ENCODE measurements around the gene LMAN2L.
A peak's percentile ranks its signal among the peaks of the same experiment; 100 is the strongest.

Gene LMAN2L

DNA sequence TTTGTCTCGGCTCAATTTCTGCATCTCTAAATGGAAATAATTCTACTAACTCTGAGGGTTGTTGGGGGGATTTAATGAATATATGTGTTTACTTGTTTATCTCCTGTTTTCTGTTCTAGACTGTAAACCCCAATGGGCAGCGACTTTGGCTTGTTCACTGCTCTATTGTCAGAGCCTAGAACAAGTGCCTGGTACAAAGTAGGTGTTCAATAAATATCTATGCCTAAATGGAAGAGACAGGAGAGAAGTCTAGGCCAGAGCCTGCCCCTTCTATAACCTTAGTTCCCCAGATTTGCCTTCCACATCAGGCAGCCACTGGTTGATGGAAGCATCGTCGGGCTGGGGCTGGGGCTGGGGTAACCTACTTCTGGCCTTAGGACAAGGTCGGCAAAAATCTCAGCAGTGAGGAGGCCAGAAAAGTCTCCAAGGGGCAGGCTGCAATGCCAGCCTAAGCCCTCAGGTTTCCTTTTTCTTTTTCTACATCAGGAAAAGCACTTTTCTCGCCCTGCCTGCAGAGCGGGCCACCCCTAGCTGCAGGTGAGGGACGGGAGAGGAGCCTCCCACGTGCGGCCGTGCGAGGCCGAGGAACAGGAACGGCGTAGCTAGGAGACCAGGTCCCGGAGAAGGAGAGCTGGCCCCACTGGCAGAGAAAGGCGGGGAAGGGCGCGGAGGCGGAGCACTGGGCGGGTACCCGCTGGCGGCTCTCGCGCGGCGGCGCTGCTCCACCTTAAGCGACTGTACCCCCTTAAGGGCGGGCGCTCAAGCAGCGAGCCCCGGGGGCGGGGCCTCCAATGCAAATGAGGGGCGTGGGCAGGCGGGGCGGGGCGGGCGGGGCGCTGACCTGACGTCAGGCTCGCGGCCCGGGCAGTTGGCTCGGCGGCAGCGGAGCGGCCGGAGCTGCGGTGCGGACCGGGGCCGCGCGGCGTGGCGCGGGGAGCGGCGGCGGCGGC is 20.4 kb upstream of the LMAN2L start, which contains the start of gene CNNM4:
CNNM4 (plus strand) TSS at position 867 of the 950 bp plus-strand sequence. CDS start 98 bp downstream, outside the sequence.
- DNase-seq = peak; percentile 84 to 89

DNA sequence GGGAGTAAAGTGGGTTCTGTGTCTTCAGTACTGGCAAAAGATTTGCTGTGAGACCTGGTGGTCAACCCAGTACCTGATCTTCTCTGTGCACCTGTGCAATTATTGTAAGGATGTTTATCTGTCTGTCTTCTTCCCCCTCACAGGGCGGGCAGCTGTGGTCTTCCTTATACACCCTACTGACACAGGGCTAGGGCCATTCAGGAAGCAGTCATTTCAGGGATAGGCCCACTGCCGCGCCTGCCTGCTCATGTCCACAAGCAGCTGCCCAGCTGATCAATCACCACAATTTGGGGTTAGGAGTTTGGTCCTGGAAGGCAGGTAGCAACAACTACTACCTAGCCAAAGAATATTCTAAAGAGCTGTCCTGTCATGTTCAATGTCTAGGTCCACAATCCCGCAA is 19.7 kb upstream of the LMAN2L start:
- no peak for DNase-seq

DNA sequence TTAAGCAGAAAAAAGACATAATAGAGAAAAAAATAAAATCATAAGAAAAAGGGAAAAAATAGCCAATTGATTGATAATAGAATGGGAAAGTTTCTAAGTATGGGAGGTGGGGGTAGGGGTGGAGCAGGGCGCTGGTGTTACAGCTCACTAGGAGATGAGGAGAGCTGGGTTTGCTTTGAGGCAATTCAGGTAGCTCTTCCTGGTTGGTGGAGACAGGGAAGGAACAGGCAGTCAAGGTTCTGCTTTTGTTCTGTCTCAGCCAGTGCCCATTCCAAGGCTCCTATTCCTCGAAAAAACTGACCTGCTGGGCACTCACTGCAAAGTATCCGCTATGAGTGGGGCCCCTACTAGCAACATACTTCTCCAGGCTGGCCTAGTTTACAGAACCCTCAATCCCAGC is 19.1 kb upstream of the LMAN2L start:
- DNase-seq = no peak

DNA sequence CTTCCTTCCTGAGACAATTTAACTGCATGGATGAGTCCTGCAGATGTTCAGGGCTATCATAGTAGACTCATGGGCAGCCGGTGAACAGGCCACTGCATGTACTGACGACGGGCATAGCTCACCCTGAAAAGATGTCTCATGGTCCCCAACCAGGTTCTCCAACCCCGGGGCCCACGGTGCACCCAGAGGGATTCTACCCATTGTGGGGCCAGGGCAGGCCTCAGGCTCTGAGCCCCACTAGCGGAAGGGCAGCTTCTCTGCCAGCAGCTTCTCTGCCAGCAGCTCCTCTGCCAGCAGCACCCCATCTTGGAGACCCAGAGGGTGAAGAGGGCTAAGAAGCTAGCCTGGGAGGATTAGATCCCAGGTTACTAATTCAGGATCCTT is 17.6 kb upstream of the LMAN2L start:
- no peak for DNase-seq

DNA sequence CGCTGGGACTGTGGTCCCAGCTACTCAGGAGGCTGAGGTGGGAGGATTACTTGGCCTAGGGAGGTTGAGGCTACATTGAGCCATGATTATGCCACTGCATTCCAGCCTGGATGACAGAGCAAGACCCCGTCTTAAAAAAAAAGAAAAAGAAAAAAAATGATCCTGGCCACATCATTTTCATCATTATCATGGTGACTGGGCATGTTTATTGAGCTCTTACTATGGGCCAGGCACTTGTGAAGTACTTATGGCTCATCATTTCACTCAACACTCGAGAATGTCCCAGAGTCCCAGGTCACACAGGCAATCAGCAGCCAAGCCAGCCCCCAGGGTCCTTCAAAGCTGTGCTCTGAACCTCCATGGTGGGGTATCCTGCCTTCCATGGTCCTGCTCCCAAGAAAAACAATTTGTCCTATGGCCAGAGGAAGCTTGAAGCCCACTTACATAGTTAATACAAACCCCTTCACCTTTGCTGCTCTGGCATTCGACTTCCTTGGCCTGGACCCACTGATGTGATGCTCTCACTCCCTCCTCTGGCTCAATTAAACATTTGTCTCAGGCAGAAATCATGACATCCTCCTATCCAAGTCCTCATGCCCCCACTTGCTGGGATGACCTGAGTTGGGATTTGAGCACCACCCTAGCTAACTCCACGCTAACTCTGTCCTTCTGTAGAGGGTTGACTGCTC is 17.1 kb upstream of the LMAN2L start:
- no peak for DNase-seq

DNA sequence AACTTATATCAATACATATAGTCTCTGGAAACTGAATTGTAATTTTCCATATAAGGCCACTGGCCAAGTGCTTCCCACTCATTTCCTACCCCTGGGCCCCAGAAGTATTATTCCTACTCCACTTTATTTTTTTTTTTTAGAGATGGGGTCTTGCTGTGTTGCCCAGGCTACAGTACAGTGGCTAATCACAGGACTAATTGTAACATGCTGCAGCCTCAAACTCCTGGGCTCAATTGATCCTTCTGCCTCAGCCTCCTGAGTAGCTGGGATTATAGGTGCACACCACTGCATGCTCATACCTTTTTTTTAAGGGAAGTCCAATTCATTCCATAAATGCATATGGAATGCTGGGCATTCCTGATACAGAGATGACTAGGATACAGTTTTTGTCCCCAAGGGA is 14.5 kb upstream of the LMAN2L start:
- DNase-seq = no peak

DNA sequence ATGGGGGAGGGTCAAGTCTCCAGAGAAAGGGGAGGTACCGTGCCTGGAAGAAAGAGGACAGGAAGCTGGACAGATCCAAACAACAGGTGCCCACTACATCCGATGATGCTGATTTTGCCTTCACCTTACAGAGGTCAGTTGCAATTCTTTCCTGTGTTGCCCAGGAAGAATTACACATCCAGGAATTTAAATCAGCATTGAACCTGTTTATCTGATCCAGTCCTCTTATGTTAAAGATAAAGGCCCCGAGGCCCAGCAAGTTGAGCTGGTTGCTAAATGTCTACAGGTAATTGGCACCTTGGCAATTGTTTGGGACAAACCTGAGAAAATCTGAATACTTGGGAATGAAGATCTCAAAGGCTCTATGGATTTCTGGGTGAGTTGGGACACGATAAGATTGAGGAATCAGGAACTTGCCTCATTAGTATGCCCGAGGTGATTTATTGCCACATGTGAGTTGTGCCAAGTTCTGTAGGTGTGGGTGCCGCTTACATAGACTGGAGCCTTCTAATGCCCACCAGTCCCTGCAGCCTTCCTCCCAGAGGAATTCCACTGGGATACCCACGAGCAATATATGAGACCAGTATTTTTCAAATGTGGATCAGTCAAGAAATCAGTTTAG is 13.9 kb upstream of the LMAN2L start:
- no peak for DNase-seq

DNA sequence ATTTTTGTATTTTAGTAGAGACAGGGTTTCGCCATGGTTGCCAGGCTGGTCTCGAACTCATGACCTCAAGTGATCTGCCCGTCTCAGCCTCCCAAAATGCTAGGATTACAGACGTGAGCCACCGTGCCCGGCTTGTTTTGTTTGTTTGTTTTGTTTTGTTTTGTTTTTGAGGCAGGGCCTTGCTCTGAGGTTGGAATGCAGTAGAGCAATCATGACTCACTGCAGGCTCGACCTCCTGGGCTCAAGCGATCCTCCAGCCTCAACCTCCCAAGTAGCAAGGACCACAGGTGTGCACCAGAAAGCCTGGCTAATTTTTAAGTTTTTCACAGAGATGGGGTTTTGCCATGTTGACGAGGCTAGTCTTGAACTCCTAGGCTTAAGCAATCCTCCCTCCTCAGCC is 11.9 kb upstream of the LMAN2L start:
- DNase-seq = no peak

DNA sequence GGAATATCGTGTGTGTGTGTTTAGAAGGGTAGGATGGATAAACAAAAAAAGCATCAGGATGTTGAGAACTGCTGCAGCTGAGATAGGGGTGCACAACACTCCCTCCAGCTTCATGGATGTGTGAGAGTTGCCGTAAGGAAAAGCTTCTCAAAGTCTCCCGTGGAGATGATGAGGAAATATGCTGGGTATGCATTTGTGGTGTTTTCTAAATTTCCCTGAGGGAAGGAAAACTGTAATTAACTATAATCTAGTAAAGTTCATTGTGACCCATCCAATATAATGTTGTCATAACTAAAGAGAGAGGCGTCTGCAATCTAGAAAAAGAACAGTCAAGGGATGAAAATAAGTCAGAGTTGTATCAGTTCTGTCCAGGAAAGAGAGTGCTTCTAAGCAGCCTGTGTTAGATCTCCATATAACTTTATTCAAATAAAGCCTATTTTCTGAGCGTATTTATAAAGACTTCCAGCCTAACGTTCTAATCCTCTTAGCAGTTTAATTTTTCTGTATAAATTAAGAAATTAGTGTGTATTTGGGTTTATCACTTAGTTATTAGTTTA is 7.3 kb upstream of the LMAN2L start:
- DNase-seq = no peak

DNA sequence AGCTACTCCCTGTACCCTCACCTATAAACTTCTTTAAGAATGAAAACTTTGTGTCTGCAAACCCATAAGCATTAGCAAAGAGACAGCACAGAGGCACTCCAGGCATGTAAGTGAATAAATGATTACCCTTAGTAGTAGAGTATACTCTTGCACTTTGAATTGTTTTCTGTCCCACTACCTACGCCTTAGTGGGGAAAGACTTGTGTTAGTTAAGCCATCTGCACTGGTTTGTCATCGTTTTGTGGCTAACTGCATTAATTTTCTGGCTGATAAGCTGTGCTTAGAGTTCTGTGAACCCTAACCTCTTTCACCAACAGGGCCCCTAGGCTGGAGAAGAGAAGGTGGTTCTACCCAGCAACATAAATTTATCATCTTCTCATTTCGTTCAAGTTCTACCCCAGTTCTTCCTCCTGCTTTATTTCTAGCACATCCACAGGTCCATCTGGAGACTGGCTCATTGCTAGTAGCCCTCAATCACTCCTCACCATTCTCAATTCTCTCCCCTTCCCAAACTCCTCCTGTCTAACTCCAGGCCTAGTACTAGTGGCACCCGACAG is 710 bp downstream of the LMAN2L start:
- DNase-seq = no peak

DNA sequence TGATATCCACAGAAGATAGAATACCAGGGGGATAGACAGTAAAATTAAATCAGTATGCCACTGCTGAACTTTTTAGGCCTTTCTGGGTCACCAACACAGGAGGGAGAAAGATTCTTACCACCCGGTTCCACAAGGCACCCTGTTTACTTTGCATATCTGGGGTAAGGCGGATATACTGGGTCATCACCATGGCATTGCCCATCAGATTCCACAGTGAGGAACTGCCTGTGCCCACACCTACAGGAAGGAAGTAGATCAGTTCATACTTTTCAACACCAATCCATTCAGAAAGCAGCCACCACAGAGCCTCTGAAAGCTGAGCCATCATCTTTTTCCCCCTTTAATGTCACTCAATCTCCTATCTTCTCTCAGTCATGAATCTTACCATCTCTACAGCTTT is 2.0 kb downstream of the LMAN2L start:
- DNase-seq = no peak

DNA sequence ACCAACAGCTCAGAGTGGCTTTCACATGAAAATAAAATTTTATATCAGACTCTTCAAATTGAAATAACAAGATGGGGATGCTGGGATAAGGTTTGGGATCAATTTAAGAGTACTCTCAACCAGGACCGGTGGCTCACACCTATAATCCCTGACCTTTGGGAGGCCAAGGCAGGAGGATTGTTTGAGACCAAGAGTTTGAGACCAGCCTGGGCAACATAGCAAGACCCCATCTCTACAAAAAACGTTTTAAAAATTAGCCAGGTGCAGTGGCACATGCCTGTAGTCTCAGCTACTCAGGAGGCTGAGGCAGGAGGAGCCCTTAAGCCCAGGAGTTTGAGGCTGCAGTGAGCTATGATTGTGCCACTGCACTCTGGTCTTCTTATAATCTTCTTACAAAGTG is 2.6 kb downstream of the LMAN2L start:
- no peak for DNase-seq

DNA sequence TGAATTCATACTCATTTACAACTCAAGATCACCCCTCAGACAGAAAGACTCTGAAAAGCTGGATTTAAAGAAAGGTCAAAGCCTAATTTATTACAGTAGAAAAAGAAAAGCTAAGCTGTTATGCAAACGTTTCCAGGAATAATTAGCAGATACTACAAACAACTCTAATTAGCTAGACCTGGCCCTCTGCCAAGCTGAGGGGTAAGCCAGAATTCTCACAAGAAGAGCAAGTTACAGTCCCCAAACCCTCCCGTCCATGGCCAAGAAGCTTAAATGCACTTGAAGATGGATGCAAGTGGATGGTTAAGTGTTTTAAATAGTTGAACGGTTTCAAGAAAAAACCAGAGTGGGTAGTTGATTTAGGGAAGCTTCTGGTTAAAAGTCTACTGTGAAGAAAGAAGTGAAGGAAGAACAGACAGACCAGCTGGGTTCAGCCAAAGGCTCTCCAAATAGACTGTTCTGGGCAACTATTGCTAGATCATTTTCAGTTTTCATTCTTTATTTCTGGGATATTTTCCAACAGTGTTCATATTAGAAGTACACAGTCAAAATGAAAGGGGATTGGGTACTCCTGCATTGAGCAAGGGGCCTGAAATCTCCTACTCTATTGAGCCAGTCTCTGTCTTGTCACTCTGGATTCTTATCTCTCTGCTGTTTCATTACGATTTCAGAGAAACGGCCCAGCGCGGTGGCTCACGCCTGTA is 4.8 kb downstream of the LMAN2L start:
- no peak for DNase-seq

DNA sequence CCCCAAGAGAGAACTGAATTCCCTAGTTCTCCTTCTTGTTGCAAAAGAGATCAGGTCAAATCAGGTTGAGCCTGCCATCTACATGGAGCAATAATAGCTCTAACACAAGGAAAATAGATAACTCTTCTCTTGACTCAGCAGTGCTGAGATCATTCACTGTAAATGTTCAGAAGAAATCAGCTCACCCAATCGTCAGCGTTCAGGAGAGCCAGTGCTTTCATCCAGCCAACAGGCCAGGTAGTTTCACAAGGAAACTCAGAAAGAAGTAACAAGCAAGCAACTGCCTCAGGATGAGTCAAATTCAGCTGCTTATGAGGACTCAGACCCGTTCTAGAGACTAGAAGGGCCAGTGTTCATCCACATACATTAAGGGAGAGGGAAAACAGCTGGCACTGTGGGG is 5.9 kb downstream of the LMAN2L start:
- no peak for DNase-seq

DNA sequence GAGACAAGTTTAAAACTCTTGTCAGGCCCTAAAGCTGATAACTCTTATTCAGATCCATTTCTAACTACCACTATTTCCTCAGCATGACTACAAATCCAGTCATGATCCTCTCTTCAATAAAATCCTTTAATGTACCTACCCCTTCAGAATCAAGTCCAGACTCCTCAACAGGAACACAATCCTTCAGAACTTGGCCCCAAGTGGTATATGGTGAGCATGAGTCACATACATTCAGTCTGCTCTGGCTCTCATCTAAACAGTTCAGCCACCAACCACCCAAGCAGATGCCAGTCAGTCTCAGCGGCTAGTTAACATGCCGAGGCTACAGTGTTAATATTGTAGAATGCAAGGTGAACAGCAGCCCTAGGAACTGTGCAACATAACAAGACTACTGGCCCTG is 9.7 kb downstream of the LMAN2L start:
- DNase-seq = no peak

DNA sequence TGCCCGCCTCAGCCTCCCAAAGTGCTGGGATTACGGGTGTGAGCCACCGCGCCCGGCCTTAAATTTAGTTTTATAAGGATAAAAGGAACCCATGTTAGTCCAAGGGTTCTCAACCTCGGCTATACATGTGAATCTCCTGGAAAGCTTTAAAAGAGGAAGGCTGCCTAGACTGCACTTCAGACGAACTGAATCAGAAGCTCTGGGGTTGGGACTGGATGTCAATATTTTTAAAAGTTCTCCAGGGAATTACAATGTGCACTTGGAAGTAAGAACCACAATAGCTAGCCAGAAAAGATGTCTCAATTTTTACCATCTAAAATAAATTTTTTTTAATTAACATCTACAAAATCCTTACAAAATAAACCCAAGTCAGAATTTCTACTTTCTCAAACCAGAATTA is 10.1 kb downstream of the LMAN2L start:
- no peak for DNase-seq

DNA sequence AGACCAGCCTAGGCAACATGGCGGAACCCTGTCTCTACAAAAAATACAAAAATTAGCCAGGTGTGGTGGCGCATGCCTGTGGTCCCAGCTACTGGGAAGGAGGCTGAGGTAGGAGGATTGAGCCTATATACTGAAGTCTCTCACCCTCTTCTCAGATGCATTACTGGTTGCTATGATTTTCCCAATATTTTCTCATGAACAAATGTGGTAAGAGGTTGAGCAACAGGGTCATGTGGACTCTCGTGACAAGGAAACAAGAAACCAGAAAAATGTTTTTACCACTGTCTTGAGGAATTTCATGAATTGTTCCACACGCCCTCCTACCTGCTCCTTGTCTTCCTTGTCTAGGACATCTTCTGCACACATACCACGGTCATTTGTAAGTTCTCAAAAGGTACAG is 12.4 kb downstream of the LMAN2L start:
- no peak for DNase-seq

DNA sequence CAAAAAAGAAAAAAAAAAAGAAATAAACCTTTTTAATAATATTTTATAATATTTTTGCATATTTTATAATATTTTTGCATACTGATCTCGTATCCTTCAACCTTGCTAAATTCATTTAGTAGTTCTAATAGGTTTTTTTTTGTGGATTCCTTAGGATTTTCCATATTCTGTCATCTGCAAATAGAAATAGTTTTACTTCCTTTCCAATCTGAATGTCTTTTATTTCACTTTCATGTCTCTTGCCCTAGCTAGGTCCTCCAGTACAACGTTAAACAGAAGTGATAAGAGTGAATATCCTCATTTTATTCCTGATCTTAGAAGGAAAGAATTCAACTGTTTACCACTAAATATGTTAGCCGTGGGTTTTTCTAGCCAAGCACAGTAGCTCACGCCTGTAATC is 13.7 kb downstream of the LMAN2L start:
- DNase-seq = no peak

DNA sequence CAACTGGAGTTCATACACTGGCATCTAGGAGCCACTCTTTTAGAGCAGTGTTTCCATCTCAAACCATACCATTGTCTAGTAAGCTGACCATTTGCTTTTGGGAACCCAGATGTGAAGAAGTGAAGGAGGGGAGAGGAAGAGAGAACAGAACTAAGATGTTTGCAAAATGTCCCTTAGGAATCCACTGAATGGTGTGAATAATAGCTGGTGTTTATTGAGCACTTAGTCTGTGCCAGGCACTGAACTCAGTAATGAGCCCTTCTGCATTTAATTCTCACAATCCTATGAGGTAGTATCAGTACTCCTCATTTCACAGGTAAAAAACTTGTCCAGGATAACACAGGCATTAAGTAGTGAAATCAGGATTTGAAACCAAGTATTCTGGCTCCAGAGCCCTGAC is 23.5 kb downstream of the LMAN2L start:
- no peak for DNase-seq

DNA sequence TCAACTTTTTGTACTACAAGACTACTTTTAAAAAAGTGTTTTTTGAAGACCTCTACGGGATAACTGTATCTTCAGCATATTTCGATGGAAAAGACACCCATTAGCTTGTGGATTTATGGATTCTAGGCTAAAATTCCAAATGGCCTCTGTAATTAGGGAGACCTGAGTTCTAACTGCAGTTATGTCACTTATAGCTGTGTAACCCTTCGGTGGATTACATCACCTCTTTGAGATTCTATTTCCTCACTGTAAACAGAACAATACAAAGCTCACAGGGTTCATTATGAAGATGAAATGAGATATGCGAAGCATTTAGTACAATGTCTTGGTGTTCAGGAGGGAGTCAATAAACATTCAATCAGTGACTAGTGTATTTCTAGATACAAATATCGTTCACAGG is 24.2 kb downstream of the LMAN2L start:
- no peak for DNase-seq

DNA sequence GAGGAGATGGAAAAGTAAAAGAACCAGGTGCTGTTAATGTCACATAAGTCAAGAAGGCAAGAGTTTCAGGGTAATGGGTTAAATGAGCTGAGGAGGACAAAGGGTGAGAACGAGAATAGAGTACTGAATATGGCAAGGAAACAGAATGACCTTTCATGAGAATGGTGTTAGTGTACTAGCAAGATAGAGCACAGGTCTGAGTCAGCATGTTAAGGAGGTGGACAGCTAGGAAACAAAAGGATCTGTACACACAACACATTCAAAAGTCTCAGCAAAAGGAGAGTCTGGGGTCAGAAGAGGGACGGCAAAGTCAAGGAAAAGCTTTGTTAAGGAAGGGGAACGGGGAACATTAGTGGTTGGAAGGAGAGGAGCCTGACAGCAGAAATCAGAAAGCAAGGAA is 28.9 kb downstream of the LMAN2L start:
- no peak for DNase-seq

DNA sequence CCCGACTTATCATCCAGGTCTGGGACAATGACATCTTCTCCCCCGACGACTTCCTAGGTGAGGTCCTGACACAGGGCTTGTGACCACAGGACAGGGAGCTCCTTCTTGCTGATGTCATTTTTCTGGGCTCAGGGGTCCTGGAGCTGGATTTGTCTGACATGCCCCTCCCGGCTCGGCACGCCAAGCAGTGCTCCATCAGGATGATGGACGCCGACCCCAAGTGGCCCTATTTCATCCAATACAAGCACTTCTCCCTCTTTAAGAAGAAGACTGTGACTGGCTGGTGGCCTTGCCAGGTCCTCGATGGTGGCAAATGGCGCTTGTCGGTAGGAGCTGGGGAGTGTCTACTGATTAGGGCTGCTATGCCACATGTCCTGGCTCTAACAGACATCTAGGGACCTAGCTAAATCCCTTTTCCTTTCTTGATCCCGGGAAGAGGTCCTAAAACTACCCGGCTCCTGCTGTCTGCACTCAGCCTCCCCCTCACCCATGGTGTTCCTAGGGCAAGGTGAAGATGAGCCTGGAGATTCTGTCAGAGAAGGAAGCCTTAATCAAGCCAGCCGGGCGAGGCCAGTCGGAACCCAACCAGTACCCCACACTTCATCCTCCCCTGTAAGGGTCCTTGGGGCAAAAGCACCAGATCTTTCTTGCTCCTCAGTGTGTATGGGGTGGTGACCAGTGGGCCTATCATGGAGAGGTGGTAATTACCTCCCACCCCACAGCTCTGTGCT is 36.7 kb downstream of the LMAN2L start:
- no peak for DNase-seq
